K562 (cell line): ENCODE data around the gene ZCCHC14. TPM values are rescaled to one million over a fixed set of nuclear protein-coding genes. Genes with fewer than 3 reads are reported as not detected.

Experiments used
- CBX5 ChIP-seq: IDR thresholded peaks from 2 replicates; pipeline ENCODE4 v1.6.1; 2014; ENCODE audit warnings: low read depth, borderline replicate concordance
- DNMT1 ChIP-seq: fragments of 450-650 bp; IDR thresholded peaks from 2 replicates; pipeline ENCODE4 v1.6.1; 2016; ENCODE audit warnings: antibody characterized with exemption, mild to moderate bottlenecking
- DPF2 ChIP-seq: fragments of 450-650 bp; IDR thresholded peaks from 2 replicates; pipeline ENCODE4 v1.6.1; 2016
- E2F1 ChIP-seq: sonication (generic); formaldehyde crosslinking; IDR thresholded peaks from 2 replicates; pipeline ENCODE4 v1.8.1; 2023; ENCODE audit warnings: mild to moderate bottlenecking, missing genetic modification reagents, moderate library complexity
- E2F4 ChIP-seq: sonication (generic); formaldehyde crosslinking; IDR thresholded peaks from 2 replicates; pipeline ENCODE4 v1.8.0; 2022; ENCODE audit warnings: mild to moderate bottlenecking, low read depth, missing genetic modification reagents
- GMEB1 ChIP-seq: fragments of 250-450 bp; sonication (Bioruptor Pico); IDR thresholded peaks from 2 replicates; pipeline ENCODE4 v1.4.0; 2020; ENCODE audit warnings: mild to moderate bottlenecking
- HMGXB4 ChIP-seq: sonication (generic); formaldehyde crosslinking; IDR thresholded peaks from 2 replicates; pipeline ENCODE4 v1.8.1; 2023; ENCODE audit warnings: mild to moderate bottlenecking, missing genetic modification reagents
- HNRNPUL1 ChIP-seq: fragments of 200-400 bp; formaldehyde crosslinking; IDR thresholded peaks from 2 replicates; pipeline ENCODE4 v1.6.1; 2017; ENCODE audit warnings: low read length
- MTA3 ChIP-seq: fragments of 450-650 bp; formaldehyde crosslinking; IDR thresholded peaks from 2 replicates; pipeline ENCODE4 v1.6.1; 2017; ENCODE audit warnings: mild to moderate bottlenecking, borderline replicate concordance
- NCOA6 ChIP-seq: fragments of 450-650 bp; IDR thresholded peaks from 2 replicates; pipeline ENCODE4 v1.6.1; 2017; ENCODE audit warnings: mild to moderate bottlenecking
- NFYB ChIP-seq: IDR thresholded peaks from 2 replicates; pipeline ENCODE4 v1.6.1; 2011; ENCODE audit warnings: mild to moderate bottlenecking, moderate library complexity; ENCODE audit not compliant: insufficient read length; ENCODE audit errors: extremely low read depth
- OTX1 ChIP-seq: fragments of 450-650 bp; formaldehyde crosslinking; IDR thresholded peaks from 2 replicates; pipeline ENCODE4 v1.4.0; 2022; ENCODE audit warnings: mild to moderate bottlenecking
- RAD51 ChIP-seq: fragments of 450-650 bp; IDR thresholded peaks from 2 replicates; pipeline ENCODE4 v1.7.1; 2016; ENCODE audit warnings: low read depth, mild to moderate bottlenecking, borderline replicate concordance
- SIX5 ChIP-seq, 2 experiments: IDR thresholded peaks; 2 replicates each; pipeline ENCODE4 v1.6.1; 2011; ENCODE audit warnings: low read length in 2 of 2, borderline replicate concordance in 1 of 2, low read depth in 1 of 2, mild to moderate bottlenecking in 1 of 2, moderate library complexity in 1 of 2; ENCODE audit not compliant: insufficient read depth in 1 of 2
- XRCC4 ChIP-seq: IDR thresholded peaks from one replicate; pipeline ENCODE4 v1.6.1; 2011; ENCODE audit not compliant: insufficient read depth, insufficient read length; ENCODE audit errors: extremely low read depth
- YY1 ChIP-seq, 3 experiments: IDR thresholded peaks; 2 replicates each; pipeline ENCODE4 v1.6.1; 2011; ENCODE audit warnings: low read length in 2 of 3, mild to moderate bottlenecking in 2 of 3, moderate library complexity in 2 of 3, borderline replicate concordance in 1 of 3, control low read depth in 1 of 3, low read depth in 1 of 3; ENCODE audit not compliant: insufficient read depth in 3 of 3, insufficient replicate concordance in 2 of 3, control insufficient read depth in 1 of 3, insufficient read length in 1 of 3; ENCODE audit errors: extremely low read depth in 1 of 3
- ZC3H8 ChIP-seq: fragments of 450-650 bp; IDR thresholded peaks from 2 replicates; pipeline ENCODE4 v1.6.1; 2017
- ZFP36 ChIP-seq: fragments of 150-350 bp; IDR thresholded peaks from 2 replicates; pipeline ENCODE4 v1.6.1; 2018; ENCODE audit warnings: low read length, low read depth; ENCODE audit not compliant: partially characterized antibody
- ZNF24 ChIP-seq: fragments of 450-650 bp; IDR thresholded peaks from 2 replicates; pipeline ENCODE4 v1.6.1; 2016
- ZNF695 ChIP-seq: fragments of 450-650 bp; formaldehyde crosslinking; IDR thresholded peaks from 2 replicates; pipeline ENCODE4 v1.4.0; 2020; ENCODE audit warnings: mild to moderate bottlenecking, moderate library complexity
- polyA plus RNA-seq, 8 experiments: library from polyadenylated mRNA; depleted of rRNA in 4 of 8; stranded (reverse) in 5 of 8; unstranded in 3 of 8; fragments of >200 nt; fragmentation: Nextera tagmentation in 2 of 8; fragmentation: Illumina TruSeq in 1 of 8; extraction: Ambion mirVana in 2 of 8; extraction: Trizol in 1 of 8; gene quantifications; 2 replicates each; pipeline versions ENCODE4 v1.2.1 to v1.2.3, GENCODE V29; 2011 to 2014; ENCODE audit warnings: inconsistent platforms in 1 of 8, missing spikeins in 1 of 8
- total RNA-seq, 7 experiments: library from RNA; depleted of rRNA in 6 of 7; stranded (reverse); fragments of >200 nt in 6 of 7; fragmentation: Illumina TruSeq in 2 of 7; extraction: Trizol in 2 of 7; gene quantifications; 2 replicates each; pipeline versions ENCODE4 v1.2.1 to v1.2.3, GENCODE V29; 2011 to 2021; ENCODE audit warnings: low replicate concordance in 1 of 7
- TF ChIP-seq, protein P1 (sequence below): fragments of 450-650 bp; formaldehyde crosslinking; IDR thresholded peaks from 2 replicates; pipeline ENCODE4 v1.4.0; 2022; ENCODE audit warnings: mild to moderate bottlenecking, moderate library complexity

Gene ZCCHC14
- total and polyA plus RNA-seq, 9 of the 15 experiments (the other 6 are each of a cell fraction or from before 2014, with no cell fraction given), result 1.5 to 12.4 (median 2.9) TPM

DNA sequence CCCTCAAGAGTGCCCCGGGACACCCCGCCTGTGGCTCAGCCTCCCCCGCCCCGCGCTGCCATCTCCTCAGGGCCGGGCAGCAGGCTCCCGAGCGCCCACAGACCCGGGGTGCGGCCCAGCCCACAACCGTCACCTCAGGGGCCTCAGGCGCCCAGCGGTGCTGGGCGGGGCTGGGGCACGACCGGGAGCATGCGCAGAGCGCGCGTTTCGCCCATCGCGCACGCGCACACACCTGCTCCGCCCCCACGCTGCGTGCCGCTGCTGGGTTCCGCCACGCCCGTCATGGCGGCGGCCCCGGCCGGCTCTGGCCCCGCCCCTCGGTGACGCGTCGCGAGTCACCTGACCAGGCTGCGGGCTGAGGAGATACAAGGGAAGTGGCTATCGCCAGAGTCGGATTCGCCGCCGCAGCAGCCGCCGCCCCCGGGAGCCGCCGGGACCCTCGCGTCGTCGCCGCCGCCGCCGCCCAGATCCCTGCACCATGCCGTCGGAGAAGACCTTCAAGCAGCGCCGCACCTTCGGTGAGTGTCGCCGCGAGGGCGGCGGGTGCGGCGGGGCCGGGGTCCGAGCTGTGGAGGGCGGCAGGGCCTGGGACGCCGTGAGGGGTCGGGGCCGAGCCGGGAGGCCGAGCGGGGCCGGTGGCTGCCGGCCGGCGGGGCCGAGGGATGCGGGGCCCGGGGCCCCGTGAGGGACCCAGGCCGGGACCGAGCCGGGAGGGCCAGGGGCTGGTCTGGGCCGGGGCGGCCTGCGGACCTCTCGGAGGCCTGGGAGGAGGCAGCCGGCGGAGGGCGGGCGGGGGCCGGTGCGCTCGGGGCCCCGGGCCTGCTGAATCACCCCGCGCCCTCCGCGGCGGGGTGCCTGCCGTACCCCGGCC lies 100.6 kb downstream of the ZCCHC14 start, which contains the start of gene MAP1LC3B (continued):
- 0 out of 2 replicates have a peak, but pooled peaks have one; percentile 69 for TF ChIP-seq E2F1 (CRISPR knock-in tag)
- TF ChIP-seq OTX1 (CRISPR knock-in tag), result no peak
- TF ChIP-seq, protein P1, sequence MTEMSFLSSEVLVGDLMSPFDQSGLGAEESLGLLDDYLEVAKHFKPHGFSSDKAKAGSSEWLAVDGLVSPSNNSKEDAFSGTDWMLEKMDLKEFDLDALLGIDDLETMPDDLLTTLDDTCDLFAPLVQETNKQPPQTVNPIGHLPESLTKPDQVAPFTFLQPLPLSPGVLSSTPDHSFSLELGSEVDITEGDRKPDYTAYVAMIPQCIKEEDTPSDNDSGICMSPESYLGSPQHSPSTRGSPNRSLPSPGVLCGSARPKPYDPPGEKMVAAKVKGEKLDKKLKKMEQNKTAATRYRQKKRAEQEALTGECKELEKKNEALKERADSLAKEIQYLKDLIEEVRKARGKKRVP, result no peak
- TF ChIP-seq YY1 (IDR thresholded peaks at IDR 0.05; ENCODE audit: borderline replicate concordance in 1 of 3, control insufficient read depth in 1 of 3, extremely low read depth in 1 of 3, insufficient read depth in 3 of 3, insufficient read length in 1 of 3, insufficient replicate concordance in 2 of 3, low read depth in 1 of 3, low read length in 2 of 3), result peak; percentile 100
- no peak for TF ChIP-seq NFYB
- TF ChIP-seq RAD51, result peak; percentile 68; the same call in 1 of the 2 replicates
- no peak for TF ChIP-seq HNRNPUL1
- no peak for TF ChIP-seq NCOA6
- peak; percentile 4 for TF ChIP-seq ZFP36
- TF ChIP-seq ZNF24, result 0 out of 2 replicates have a peak, but pooled peaks have one; percentile 30
- no peak for TF ChIP-seq ZC3H8
- TF ChIP-seq DNMT1, result no peak
- TF ChIP-seq SIX5 (IDR thresholded peaks at IDR 0.05; ENCODE audit: borderline replicate concordance in 1 of 2, insufficient read depth in 1 of 2, low read depth in 1 of 2, low read length in 2 of 2), result peak; percentile 69 to 72; a peak in 3 of 4 replicates
- TF ChIP-seq CBX5, result no peak
- TF ChIP-seq XRCC4, result no peak
- peak; percentile 95 for TF ChIP-seq GMEB1
- TF ChIP-seq ZNF695 (CRISPR knock-in tag), result no peak
- TF ChIP-seq E2F4 (CRISPR knock-in tag), result no peak
- peak; percentile 93; the same call in 1 of the 2 replicates for TF ChIP-seq MTA3
- TF ChIP-seq DPF2, result no peak
- no peak for TF ChIP-seq HMGXB4
